Measurements from ENCODE around the gene SHB.
"Not testable (repeated sequence)": the region's sequence is repeated elsewhere in the genome, so short reads cannot be mapped to it uniquely, and the experiment has no call there.

Gene SHB

GRCh38 chr9:38063363-38063707 is 5.7 kb downstream of the SHB start:
- no peak for DNase-seq (ENCODE audit: low read depth in 2 of 2)

GRCh38 chr9:38062498-38063362 is 6.3 kb downstream of the SHB start:
- DNase-seq (ENCODE audit: low read depth in 2 of 2), result no peak

DNA sequence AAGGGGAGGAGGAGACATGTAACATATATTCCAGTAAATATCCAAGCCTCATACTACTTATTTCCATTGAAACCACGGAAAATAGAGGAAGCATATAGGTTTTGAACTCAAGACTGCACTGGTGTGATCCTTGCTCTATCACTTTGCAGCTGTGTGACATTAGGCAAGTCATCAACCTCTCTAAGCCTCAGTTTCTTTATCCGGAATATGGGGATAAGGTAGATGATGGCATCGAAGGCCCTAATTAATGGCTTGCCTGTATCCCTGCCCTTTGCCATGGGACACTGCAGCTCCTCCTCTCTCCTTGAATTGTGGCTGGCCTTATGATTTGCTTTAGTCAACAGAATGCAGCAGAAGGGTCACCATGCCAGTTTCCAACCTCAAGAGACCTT is 6.9 kb downstream of the SHB start:
- no peak for DNase-seq (ENCODE audit: low read depth in 2 of 2)

DNA sequence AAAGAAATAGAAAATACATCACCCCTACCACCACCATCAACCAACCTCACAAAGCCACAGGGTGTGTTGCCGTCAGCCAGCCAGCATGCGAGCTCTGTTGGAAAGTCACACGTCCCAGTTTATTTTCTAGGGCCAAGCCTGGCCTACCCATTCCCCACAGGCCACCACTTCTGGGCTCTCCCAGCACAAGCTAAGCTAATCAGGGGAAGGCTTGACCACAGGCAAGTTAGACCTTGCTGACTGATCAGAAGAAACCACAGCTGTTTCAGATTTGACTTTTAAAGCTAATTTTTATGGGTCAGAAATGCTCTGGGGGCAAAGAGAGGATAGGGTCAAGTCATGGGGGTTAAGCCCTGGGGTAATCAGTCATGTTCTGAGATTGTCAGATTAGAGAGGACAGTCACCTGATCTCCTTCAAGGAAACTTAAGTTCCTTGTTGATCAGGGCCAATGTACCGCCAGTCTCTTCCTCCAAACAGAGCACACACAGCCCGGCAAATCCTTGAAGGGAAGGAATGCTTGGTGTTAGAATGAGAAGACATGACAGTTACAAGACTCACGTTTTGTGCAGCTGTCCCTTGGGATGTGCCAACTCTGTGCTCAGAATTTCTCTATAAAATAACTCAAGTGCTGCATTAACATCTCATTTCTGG is 7.6 kb downstream of the SHB start:
- no peak for DNase-seq (ENCODE audit: low read depth in 2 of 2)

DNA sequence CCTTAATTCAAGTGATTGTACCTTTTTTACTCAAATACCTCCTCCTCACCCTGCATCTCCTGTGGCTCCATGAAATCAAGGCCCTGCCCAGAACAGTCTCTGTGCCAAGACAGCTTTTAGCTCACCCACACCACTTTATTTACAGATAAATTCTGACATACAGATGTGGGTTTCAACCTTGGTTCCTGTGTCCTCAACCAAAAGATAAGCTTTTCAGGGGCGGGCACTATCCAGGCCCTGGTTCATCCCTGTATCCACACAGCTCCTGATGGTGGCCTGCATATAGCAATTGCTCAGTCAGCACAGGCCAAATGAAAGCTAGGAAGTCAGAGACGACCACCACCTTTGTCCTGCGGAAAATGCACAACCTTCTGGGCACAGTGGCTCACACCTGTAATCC is 8.3 kb downstream of the SHB start:
- DNase-seq (ENCODE audit: low read depth in 2 of 2), result no peak

- no peak for DNase-seq (ENCODE audit: low read depth in 2 of 2)
Observed at GRCh38 chr9:38059233-38059936, 9.6 kb downstream of the SHB start.

- DNase-seq (ENCODE audit: low read depth in 2 of 2), result no peak
Observed at GRCh38 chr9:38058452-38059232, 10.4 kb downstream of the SHB start.

GRCh38 chr9:38057416-38058195 is 11.4 kb downstream of the SHB start:
- no peak for DNase-seq (ENCODE audit: low read depth in 2 of 2)

DNA sequence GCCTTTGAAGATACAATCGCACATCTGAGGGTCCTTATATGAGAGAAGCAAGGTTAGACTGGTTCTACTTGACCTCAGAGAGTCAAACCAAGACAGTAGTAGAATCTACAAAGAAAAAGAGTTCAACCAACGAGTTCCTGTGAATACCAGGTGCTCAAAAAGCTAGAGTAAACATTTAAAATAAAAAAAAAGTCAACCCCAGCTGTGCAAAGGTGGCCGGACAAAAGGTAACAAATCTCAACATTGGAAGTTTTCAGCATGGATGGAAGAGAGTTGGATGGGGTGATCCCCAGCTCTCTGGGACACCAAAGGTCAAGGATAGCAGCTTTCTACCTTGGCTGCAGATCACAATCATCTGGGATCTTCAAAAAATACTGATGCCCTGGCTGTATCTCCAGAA is 14.4 kb downstream of the SHB start:
- no peak for DNase-seq (ENCODE audit: low read depth in 2 of 2)

- no peak for DNase-seq (ENCODE audit: low read depth in 2 of 2)
Observed at GRCh38 chr9:38053697-38054461, 15.1 kb downstream of the SHB start.

GRCh38 chr9:38051780-38052546 is 17.1 kb downstream of the SHB start:
- DNase-seq (ENCODE audit: low read depth in 2 of 2), result no peak

DNA sequence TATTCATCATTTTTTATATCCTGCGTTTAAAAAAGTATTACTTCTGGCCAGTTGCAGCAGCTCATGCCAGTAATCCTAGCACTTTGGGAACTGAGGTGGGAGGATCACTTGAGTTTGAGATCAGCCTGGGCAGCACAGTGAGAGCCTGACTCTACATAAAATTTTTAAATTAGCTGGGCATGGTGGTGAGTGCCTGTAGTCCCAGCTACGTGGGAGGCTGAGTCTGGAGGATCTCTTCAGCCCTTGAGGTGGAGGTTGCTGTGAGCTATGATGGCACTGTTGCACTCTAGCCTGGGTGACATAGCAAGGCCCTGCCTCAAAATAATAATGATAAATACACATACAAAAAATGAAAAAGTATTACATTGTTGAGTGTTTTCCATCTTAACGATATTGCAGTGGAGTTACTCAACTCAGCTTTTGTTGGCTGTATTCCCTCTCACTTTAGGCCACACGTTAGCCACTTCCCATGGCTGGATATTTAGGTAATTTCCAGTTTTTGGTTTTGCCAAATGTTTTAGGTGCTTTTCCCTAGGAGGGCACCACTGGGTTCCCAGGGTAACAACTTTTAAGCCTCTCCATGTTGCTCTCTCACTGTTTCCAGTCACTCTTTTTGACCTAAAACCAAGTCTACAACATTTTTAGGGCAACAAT is 20.6 kb downstream of the SHB start:
- no peak for DNase-seq (ENCODE audit: low read depth in 2 of 2)

DNA sequence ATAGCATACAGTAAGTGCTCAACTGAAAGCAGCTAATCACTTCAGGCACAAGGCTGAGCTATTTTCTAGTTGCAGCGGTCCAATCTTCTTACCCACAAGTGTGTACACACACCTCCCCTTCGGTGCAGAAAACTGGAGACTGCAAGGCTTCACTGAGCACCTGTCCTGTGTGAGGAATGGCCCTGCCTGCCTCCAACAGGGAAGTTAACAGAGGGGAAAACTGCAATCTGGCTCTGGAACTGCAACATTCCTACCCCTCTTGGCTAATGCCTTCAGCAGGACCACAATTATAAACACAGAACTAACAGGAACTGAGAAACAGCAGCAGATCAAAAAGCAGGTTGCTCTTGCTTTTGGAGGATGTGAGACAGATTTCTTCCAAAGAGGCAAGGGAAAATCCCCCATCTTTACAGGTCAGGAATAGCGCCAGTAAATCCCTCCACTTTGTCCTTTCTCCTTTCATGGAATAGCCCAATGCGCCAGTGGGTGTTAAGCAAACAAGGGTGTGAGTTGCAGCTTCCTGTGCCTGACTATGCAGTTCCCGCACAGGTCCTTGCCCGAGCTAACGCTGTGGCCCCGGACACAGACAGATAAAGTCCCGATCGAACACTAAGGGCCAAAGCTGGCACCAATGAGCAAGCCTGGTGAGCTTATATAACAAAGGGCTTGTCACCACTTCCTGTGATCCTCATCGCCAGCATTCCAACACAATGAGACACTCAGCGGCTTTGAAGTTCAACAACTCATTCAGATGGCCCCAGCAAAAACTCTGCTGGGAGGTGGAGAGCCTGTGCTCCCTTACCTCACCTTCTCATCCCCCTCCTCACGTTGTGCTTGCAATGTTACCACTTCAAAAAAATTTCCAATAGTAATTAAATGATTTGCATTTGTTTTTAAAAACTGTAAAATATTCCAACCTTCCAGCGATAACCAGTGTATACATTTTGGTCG is 21.5 kb downstream of the SHB start:
- DNase-seq (ENCODE audit: low read depth in 2 of 2), result no peak

DNA sequence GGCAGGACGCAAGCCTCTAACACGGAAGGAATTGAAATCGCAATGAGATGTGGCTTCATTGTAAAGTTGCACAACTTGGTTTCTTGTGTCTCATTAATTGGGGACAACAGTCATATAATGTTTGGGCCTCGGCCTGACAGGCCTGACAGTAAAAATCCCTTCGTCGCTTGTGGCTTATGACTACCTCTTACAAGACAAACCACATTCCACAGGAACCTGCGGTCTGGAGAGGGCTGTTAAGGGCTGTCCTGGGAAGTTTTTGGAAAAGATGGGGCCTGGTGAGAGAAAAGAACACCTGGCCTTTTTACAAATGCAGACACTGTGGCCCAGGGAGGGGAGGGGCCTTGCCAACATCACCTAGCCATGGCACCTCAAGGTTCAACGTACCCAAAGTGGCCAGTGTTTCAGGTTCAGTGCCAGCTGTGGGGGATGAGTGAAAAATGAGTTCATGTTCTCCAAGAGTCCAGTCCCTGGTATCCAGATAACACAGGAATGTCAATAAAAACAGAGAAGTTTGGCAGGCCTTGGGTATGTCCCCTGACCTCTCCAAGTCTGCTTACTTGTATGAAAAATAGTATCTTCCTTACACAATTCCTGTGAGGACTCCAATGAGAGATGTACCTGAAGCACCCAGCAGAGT is 22.2 kb downstream of the SHB start:
- no peak for DNase-seq (ENCODE audit: low read depth in 2 of 2)

DNA sequence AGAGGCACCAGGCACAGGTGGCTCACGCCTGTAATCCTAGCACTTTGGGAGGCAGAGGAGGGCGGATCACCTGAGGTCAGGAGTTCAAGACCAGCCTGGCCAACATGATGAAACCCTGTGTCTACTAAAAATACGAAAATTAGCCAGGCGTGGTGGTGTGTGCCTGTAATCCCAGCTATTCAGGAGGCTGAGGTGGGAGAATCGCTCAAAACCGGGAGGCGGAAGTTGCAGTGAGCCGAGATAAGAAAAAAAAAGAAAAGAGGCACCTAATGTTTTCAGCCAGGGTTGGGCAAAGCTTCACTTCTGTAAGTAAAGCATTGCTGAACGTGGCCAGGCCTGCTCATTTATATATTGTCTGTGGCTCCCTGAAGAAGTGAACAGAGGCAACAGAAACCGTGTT is 23.1 kb downstream of the SHB start:
- DNase-seq (ENCODE audit: low read depth in 2 of 2), result not testable (repeated sequence)

DNA sequence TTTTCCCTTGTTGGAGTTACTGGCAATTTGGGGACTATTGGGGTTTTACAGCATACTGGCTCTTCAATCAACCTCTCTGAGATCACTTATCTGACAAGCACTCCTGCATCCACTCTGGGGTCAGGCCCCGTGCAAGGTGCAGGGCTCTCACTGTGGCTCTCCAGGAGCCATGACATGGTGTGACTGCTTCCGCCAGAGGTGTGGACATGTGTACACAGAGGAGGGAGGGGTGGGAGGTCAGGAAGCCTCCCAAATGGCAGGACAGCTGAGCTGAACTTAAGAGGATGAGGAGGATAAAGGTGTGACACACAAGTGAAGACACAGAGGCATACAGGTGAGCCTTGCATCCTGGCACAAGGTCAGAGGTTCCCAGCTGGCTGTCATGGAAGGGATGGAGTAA is 24.3 kb downstream of the SHB start:
- no peak for DNase-seq (ENCODE audit: low read depth in 2 of 2)

DNA sequence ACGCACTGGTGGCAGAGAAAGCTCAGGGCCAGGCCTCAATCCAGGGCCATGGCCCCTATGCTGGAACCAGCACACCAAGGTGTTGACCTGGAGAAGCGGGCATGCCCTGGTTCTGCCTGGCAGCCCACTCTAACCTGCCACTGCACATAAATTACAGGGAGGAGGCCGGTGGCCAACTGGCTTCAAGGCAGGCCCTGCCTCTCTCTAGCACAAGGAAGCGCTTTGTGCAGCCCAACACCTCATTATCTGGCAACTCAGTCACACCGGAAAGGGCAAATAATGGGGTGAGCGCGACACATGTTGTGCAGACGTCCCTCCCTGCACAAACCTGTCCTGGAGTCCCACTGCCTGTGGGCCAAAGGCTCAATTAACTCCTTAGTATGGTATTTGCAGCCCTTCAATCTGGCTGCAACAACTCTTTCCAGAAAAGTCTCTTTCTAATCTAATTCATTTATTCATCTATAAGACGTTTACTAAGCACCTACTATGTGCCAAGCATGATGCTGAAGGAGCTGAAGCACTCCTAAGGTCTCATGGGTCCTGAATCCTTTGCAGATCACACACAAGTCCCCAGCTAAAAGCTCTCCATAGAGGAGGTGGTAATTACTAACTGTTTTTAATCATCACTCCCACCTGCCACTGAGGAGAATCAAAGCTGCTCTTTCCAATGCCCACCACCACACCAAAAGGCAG is 24.9 kb downstream of the SHB start:
- DNase-seq (ENCODE audit: low read depth in 2 of 2), result no peak

Data from stimulated activated CD8-positive, alpha-beta memory T cell treated with anti-CD3 and anti-CD28 coated beads, Interleukin-2, amount 100 ng/mL, for 48 hours (primary cell).